Non-pigmented ciliary epithelial cell (primary cell): ENCODE measurements around the gene DCP1A.
"Not testable (repeated sequence)": the region's sequence is repeated elsewhere in the genome, so short reads cannot be mapped to it uniquely, and the experiment has no call there.

Experiments
- DNase-seq: peaks from one replicate; pipeline ENCODE4 v3.0.0-alpha.2; 2010; ENCODE audit warnings: low read depth

Gene DCP1A

GRCh38 chr3:53347261-53348064, at the start of gene DCP1A:
Gene DCP1A (minus strand): TSS chr3:53347543. CDS start chr3:53347517, 26 bp downstream.
- peak; percentile 86 for DNase-seq

- DNase-seq, result no peak
Observed at GRCh38 chr3:53384465-53385423, 37.4 kb upstream of the DCP1A start.

GRCh38 chr3:53382106-53382505, 34.8 kb upstream of the DCP1A start:
- peak; percentile 55 for DNase-seq

GRCh38 chr3:53380306-53380705, 33.0 kb upstream of the DCP1A start:
- no peak for DNase-seq

GRCh38 chr3:53379898-53380297, 32.6 kb upstream of the DCP1A start:
- no peak for DNase-seq

- no peak for DNase-seq
Observed at GRCh38 chr3:53377794-53378193, 30.5 kb upstream of the DCP1A start.

- DNase-seq, result no peak
Observed at GRCh38 chr3:53376679-53377078, 29.3 kb upstream of the DCP1A start.

- DNase-seq, result peak; percentile 9
Observed at GRCh38 chr3:53375019-53375418, 27.7 kb upstream of the DCP1A start.

- DNase-seq, result not testable (repeated sequence)
Observed at GRCh38 chr3:53370719-53371118, 23.4 kb upstream of the DCP1A start.

GRCh38 chr3:53361852-53362251, 14.5 kb upstream of the DCP1A start:
- no peak for DNase-seq

GRCh38 chr3:53357458-53357857, 10.1 kb upstream of the DCP1A start:
- DNase-seq, result no peak

- no peak for DNase-seq
Observed at GRCh38 chr3:53354945-53355498, 7.7 kb upstream of the DCP1A start.

GRCh38 chr3:53353202-53353601, 5.9 kb upstream of the DCP1A start:
- no peak for DNase-seq

GRCh38 chr3:53350652-53351051, 3.3 kb upstream of the DCP1A start:
- DNase-seq, result no peak

- not testable (repeated sequence) for DNase-seq
Observed at GRCh38 chr3:53348118-53348517, 775 bp upstream of the DCP1A start.

- no peak for DNase-seq
Observed at GRCh38 chr3:53346922-53347260, 452 bp downstream of the DCP1A start.

GRCh38 chr3:53346514-53346913, 829 bp downstream of the DCP1A start:
- no peak for DNase-seq

- no peak for DNase-seq
Observed at GRCh38 chr3:53342353-53342752, 5.0 kb downstream of the DCP1A start.

- no peak for DNase-seq
Observed at GRCh38 chr3:53337167-53337940, 10.0 kb downstream of the DCP1A start.

GRCh38 chr3:53334742-53335141, 12.6 kb downstream of the DCP1A start:
- DNase-seq, result no peak

GRCh38 chr3:53331871-53332270, 15.5 kb downstream of the DCP1A start:
- DNase-seq, result no peak

- DNase-seq, result no peak
Observed at GRCh38 chr3:53329897-53330296, 17.4 kb downstream of the DCP1A start.
